ENCODE results near the gene AGR2.
"Not testable (repeated sequence)": the region's sequence is repeated elsewhere in the genome, so short reads cannot be mapped to it uniquely, and the experiment has no call there.

Gene AGR2

GRCh38 chr7:16804674-16805439, at the start of gene AGR2:
Gene AGR2 (minus strand): TSS chr7:16804999. CDS start chr7:16801796, 3,203 bp downstream.
- Histone ChIP-seq H3K9ac (ENCODE audit: low read depth, low read length) (no peak within 1 kb of the TSS), H3K36me3 (ENCODE audit: insufficient read depth, low read length) (no peaks in the 10 kb centered on the region), H3K4me1 (ENCODE audit: insufficient read depth, low read length) (peaks cover 3% of the 10 kb centered on the region; the same call in 1 of the 2 replicates), H3K9me3 (ENCODE audit: control insufficient read depth, insufficient read depth, low read length) (no peaks in the 10 kb centered on the region)

- H3K9ac ChIP-seq (ENCODE audit: low read depth, low read length); H3K9me3 ChIP-seq (ENCODE audit: control insufficient read depth, insufficient read depth, low read length); H3K36me3 ChIP-seq (ENCODE audit: insufficient read depth, low read length); H3K4me1 ChIP-seq (ENCODE audit: insufficient read depth, low read length): not testable (repeated sequence)
These were observed 48.4 kb upstream of the AGR2 start for GRCh38 chr7:16853189-16853588.

- Histone ChIP-seq H3K9ac (ENCODE audit: low read depth, low read length) (no peak overlapping the region), H3K9me3 (ENCODE audit: control insufficient read depth, insufficient read depth, low read length) (no peaks in the 10 kb centered on the region), H3K36me3 (ENCODE audit: insufficient read depth, low read length) (no peaks in the 10 kb centered on the region), H3K4me1 (ENCODE audit: insufficient read depth, low read length) (peaks cover 5% of the 10 kb centered on the region; the same call in 1 of the 2 replicates)
These were observed 47.0 kb upstream of the AGR2 start for GRCh38 chr7:16851829-16852228.

- Histone ChIP-seq H3K9me3 (ENCODE audit: control insufficient read depth, insufficient read depth, low read length) (no peaks in the 10 kb centered on the region), H3K36me3 (ENCODE audit: insufficient read depth, low read length) (no peaks in the 10 kb centered on the region), H3K4me1 (ENCODE audit: insufficient read depth, low read length) (peaks cover 5% of the 10 kb centered on the region; the same call in 1 of the 2 replicates), H3K9ac (ENCODE audit: low read depth, low read length) (no peak overlapping the region)
These were observed 46.0 kb upstream of the AGR2 start for GRCh38 chr7:16850614-16851466.

- no peaks in the 10 kb centered on the region for H3K9me3 ChIP-seq (ENCODE audit: control insufficient read depth, insufficient read depth, low read length)
- H3K4me1 ChIP-seq (ENCODE audit: insufficient read depth, low read length) = peaks cover 5% of the 10 kb centered on the region; the same call in 1 of the 2 replicates
- H3K36me3 ChIP-seq (ENCODE audit: insufficient read depth, low read length) = no peaks in the 10 kb centered on the region
- no peak overlapping the region for H3K9ac ChIP-seq (ENCODE audit: low read depth, low read length)
These were observed 44.7 kb upstream of the AGR2 start for GRCh38 chr7:16849296-16850148.

GRCh38 chr7:16847381-16847860, 42.6 kb upstream of the AGR2 start:
- H3K36me3 ChIP-seq (ENCODE audit: insufficient read depth, low read length) = no peaks in the 10 kb centered on the region
- no peak overlapping the region for H3K9ac ChIP-seq (ENCODE audit: low read depth, low read length)
- peaks cover 5% of the 10 kb centered on the region; the same call in 1 of the 2 replicates for H3K4me1 ChIP-seq (ENCODE audit: insufficient read depth, low read length)
- no peaks in the 10 kb centered on the region for H3K9me3 ChIP-seq (ENCODE audit: control insufficient read depth, insufficient read depth, low read length)

GRCh38 chr7:16846601-16847165, 41.9 kb upstream of the AGR2 start:
- Histone ChIP-seq H3K9ac (ENCODE audit: low read depth, low read length) (no peak overlapping the region), H3K4me1 (ENCODE audit: insufficient read depth, low read length) (peaks cover 5% of the 10 kb centered on the region; the same call in 1 of the 2 replicates), H3K9me3 (ENCODE audit: control insufficient read depth, insufficient read depth, low read length) (no peaks in the 10 kb centered on the region), H3K36me3 (ENCODE audit: insufficient read depth, low read length) (no peaks in the 10 kb centered on the region)

- Histone ChIP-seq H3K4me1 (ENCODE audit: insufficient read depth, low read length) (peaks cover 5% of the 10 kb centered on the region; the same call in 1 of the 2 replicates), H3K9me3 (ENCODE audit: control insufficient read depth, insufficient read depth, low read length) (no peaks in the 10 kb centered on the region), H3K36me3 (ENCODE audit: insufficient read depth, low read length) (no peaks in the 10 kb centered on the region), H3K9ac (ENCODE audit: low read depth, low read length) (no peak overlapping the region)
These were observed 40.9 kb upstream of the AGR2 start for GRCh38 chr7:16845746-16846145.

GRCh38 chr7:16841681-16842080, 36.9 kb upstream of the AGR2 start:
- no peaks in the 10 kb centered on the region for H3K9me3 ChIP-seq (ENCODE audit: control insufficient read depth, insufficient read depth, low read length)
- H3K36me3 ChIP-seq (ENCODE audit: insufficient read depth, low read length) = no peaks in the 10 kb centered on the region
- no peak overlapping the region for H3K9ac ChIP-seq (ENCODE audit: low read depth, low read length)
- no peaks in the 10 kb centered on the region for H3K4me1 ChIP-seq (ENCODE audit: insufficient read depth, low read length)

- no peaks in the 10 kb centered on the region for H3K36me3 ChIP-seq (ENCODE audit: insufficient read depth, low read length)
- H3K4me1 ChIP-seq (ENCODE audit: insufficient read depth, low read length) = no peaks in the 10 kb centered on the region
- no peak overlapping the region for H3K9ac ChIP-seq (ENCODE audit: low read depth, low read length)
- H3K9me3 ChIP-seq (ENCODE audit: control insufficient read depth, insufficient read depth, low read length) = no peaks in the 10 kb centered on the region
These were observed 35.3 kb upstream of the AGR2 start for GRCh38 chr7:16840094-16840493.

GRCh38 chr7:16839646-16840045, 34.8 kb upstream of the AGR2 start:
- H3K36me3 ChIP-seq (ENCODE audit: insufficient read depth, low read length) = no peaks in the 10 kb centered on the region
- no peaks in the 10 kb centered on the region for H3K9me3 ChIP-seq (ENCODE audit: control insufficient read depth, insufficient read depth, low read length)
- H3K9ac ChIP-seq (ENCODE audit: low read depth, low read length) = no peak overlapping the region
- no peaks in the 10 kb centered on the region for H3K4me1 ChIP-seq (ENCODE audit: insufficient read depth, low read length)

- Histone ChIP-seq H3K9me3 (ENCODE audit: control insufficient read depth, insufficient read depth, low read length) (no peaks in the 10 kb centered on the region), H3K36me3 (ENCODE audit: insufficient read depth, low read length) (no peaks in the 10 kb centered on the region), H3K9ac (ENCODE audit: low read depth, low read length) (no peak overlapping the region)
These were observed 34.1 kb upstream of the AGR2 start for GRCh38 chr7:16838891-16839290.

GRCh38 chr7:16838386-16838785, 33.6 kb upstream of the AGR2 start:
- Histone ChIP-seq H3K9ac (ENCODE audit: low read depth, low read length) (no peak overlapping the region), H3K36me3 (ENCODE audit: insufficient read depth, low read length) (no peaks in the 10 kb centered on the region), H3K9me3 (ENCODE audit: control insufficient read depth, insufficient read depth, low read length) (no peaks in the 10 kb centered on the region), H3K4me1 (ENCODE audit: insufficient read depth, low read length) (no peaks in the 10 kb centered on the region)

More at GRCh38 chr7:16838891-16839290, 34.1 kb upstream of the AGR2 start:
- no peaks in the 10 kb centered on the region for H3K4me1 ChIP-seq (ENCODE audit: insufficient read depth, low read length)

- no peaks in the 10 kb centered on the region for H3K4me1 ChIP-seq (ENCODE audit: insufficient read depth, low read length)
- no peaks in the 10 kb centered on the region for H3K36me3 ChIP-seq (ENCODE audit: insufficient read depth, low read length)
- H3K9ac ChIP-seq (ENCODE audit: low read depth, low read length) = no peak overlapping the region
- H3K9me3 ChIP-seq (ENCODE audit: control insufficient read depth, insufficient read depth, low read length) = no peaks in the 10 kb centered on the region
These were observed 31.7 kb upstream of the AGR2 start for GRCh38 chr7:16836481-16836880.
